AG09319 (cell line): Measurements from ENCODE around the gene PDE6D.
A peak's percentile ranks its signal among the peaks of the same experiment; 100 is the strongest.

Experiments
- DNase-seq: peaks from one replicate; pipeline ENCODE4 v3.0.0-alpha.2; 2010; ENCODE audit warnings: low read depth; ENCODE audit errors: extremely low read depth
- CTCF ChIP-seq: IDR thresholded peaks from 2 replicates; pipeline ENCODE4 v1.5.1; 2011; ENCODE audit warnings: low read depth, mild to moderate bottlenecking, inconsistent platforms, low read length, moderate library complexity

The PDE6D gene

GRCh38 chr2:231807020-231807419 is 25.9 kb upstream of the PDE6D start:
- DNase-seq: no peak

GRCh38 chr2:231803501-231804138 is 22.5 kb upstream of the PDE6D start:
- no peak for DNase-seq
- TF ChIP-seq CTCF: no peak

More at GRCh38 chr2:231807020-231807419, 25.9 kb upstream of the PDE6D start:
- no peak for TF ChIP-seq CTCF

- DNase-seq: no peak
- TF ChIP-seq CTCF: peak; percentile 67
Measured at GRCh38 chr2:231800493-231801091, 19.5 kb upstream of the PDE6D start.

- peak; percentile 27 for TF ChIP-seq CTCF
- DNase-seq: peak; percentile 53
Measured at GRCh38 chr2:231795525-231796327, 14.6 kb upstream of the PDE6D start.

GRCh38 chr2:231794383-231794782 is 13.3 kb upstream of the PDE6D start:
- no peak for TF ChIP-seq CTCF

GRCh38 chr2:231791107-231791506 is 10.0 kb upstream of the PDE6D start:
- TF ChIP-seq CTCF: no peak
- no peak for DNase-seq

More at GRCh38 chr2:231794383-231794782, 13.3 kb upstream of the PDE6D start:
- no peak for DNase-seq

GRCh38 chr2:231786917-231787292 is 5.8 kb upstream of the PDE6D start:
- TF ChIP-seq CTCF: no peak
- DNase-seq: no peak
